WTC11 (cell line): ENCODE results near the gene BPIFB2. TPM values are rescaled to one million over a fixed set of nuclear protein-coding genes. Genes with fewer than 3 reads are reported as not detected.

ENCODE experiments used
- ATAC-seq: fragments of 200-7000 bp; cut with Tn5 transposase; 2 replicates; pipeline ENCODE4 v1.10.0; 2021; ENCODE audit warnings: mild to moderate bottlenecking, moderate library complexity
- CTCF ChIA-PET: fragments of 300-600 bp; sonication (Branson Sonifier 250); formaldehyde crosslinking; loops from one replicate; lab custom pipeline; 2021; ENCODE audit warnings: antibody characterized with exemption; lab: Charles Lee
- POLR2A ChIA-PET: fragments of 350-600 bp; sonication (Branson Sonifier 250); formaldehyde crosslinking; loops from one replicate; lab custom pipeline; 2021; ENCODE audit warnings: antibody characterized with exemption; lab: Charles Lee
- DNase-seq: peaks from one replicate; pipeline ENCODE4 v3.0.0; 2021; ENCODE audit warnings: low spot score
- H3K27ac Mint-ChIP-seq: 2 replicates; pipeline ENCODE4 v1.8.0; 2021; ENCODE audit warnings: mixed read lengths
- H3K27me3 Mint-ChIP-seq: 2 replicates; pipeline ENCODE4 v1.8.0; 2021; ENCODE audit warnings: low read depth, mild to moderate bottlenecking, moderate library complexity, mixed read lengths
- H3K36me3 Mint-ChIP-seq: 2 replicates; pipeline ENCODE4 v1.8.0; 2021; ENCODE audit warnings: mixed read lengths
- H3K4me1 Mint-ChIP-seq: 2 replicates; pipeline ENCODE4 v1.8.0; 2022; ENCODE audit warnings: mixed read lengths
- H3K4me3 Mint-ChIP-seq: 2 replicates; pipeline ENCODE4 v1.8.0; 2021; ENCODE audit warnings: mild to moderate bottlenecking, moderate library complexity, mixed read lengths
- H3K9me3 Mint-ChIP-seq: 2 replicates; pipeline ENCODE4 v1.8.0; 2021; ENCODE audit warnings: mixed read lengths
- FOXP4 ChIP-seq: sonication (generic); formaldehyde crosslinking; IDR thresholded peaks from 2 replicates; pipeline ENCODE4 v1.8.0; 2022; ENCODE audit warnings: mild to moderate bottlenecking, missing genetic modification reagents
- GRHL2 ChIP-seq: fragments of 250-450 bp; sonication (Bioruptor Pico); IDR thresholded peaks from 2 replicates; pipeline ENCODE4 v1.8.0; 2022; ENCODE audit warnings: mild to moderate bottlenecking, moderate library complexity; ENCODE audit not compliant: insufficient replicate concordance, severe bottlenecking
- HMGXB4 ChIP-seq: sonication (generic); formaldehyde crosslinking; IDR thresholded peaks from 2 replicates; pipeline ENCODE4 v1.8.1; 2023; ENCODE audit warnings: mild to moderate bottlenecking, moderate library complexity, missing genetic modification reagents
- IRF2 ChIP-seq: sonication (generic); formaldehyde crosslinking; IDR thresholded peaks from 2 replicates; pipeline ENCODE4 v1.8.0; 2022; ENCODE audit warnings: low read depth, missing genetic modification reagents, borderline replicate concordance
- JAZF1 ChIP-seq: fragments of 250-450 bp; sonication (Bioruptor Pico); IDR thresholded peaks from 2 replicates; pipeline ENCODE4 v1.9.0; 2021; ENCODE audit warnings: moderate library complexity, mild to moderate bottlenecking, inconsistent platforms
- NFATC4 ChIP-seq: fragments of 250-450 bp; sonication (Bioruptor Pico); IDR thresholded peaks from 2 replicates; pipeline ENCODE4 v1.9.0; 2021; ENCODE audit warnings: mild to moderate bottlenecking
- NFE2L1 ChIP-seq: sonication (generic); formaldehyde crosslinking; IDR thresholded peaks from 2 replicates; pipeline ENCODE4 v1.8.1; 2023; ENCODE audit warnings: missing genetic modification reagents
- OVOL2 ChIP-seq: fragments of 250-450 bp; sonication (Bioruptor Pico); IDR thresholded peaks from 2 replicates; pipeline ENCODE4 v1.9.0; 2021; ENCODE audit warnings: mild to moderate bottlenecking, borderline replicate concordance
- PREB ChIP-seq: sonication (generic); formaldehyde crosslinking; IDR thresholded peaks from 2 replicates; pipeline ENCODE4 v1.8.1; 2022; ENCODE audit warnings: mild to moderate bottlenecking, missing genetic modification reagents, moderate library complexity, borderline replicate concordance
- RELA ChIP-seq: sonication (generic); formaldehyde crosslinking; IDR thresholded peaks from 2 replicates; pipeline ENCODE4 v1.8.1; 2022; ENCODE audit warnings: missing genetic modification reagents, mild to moderate bottlenecking, borderline replicate concordance
- SMAD4 ChIP-seq: sonication (generic); formaldehyde crosslinking; IDR thresholded peaks from 2 replicates; pipeline ENCODE4 v1.8.0; 2022; ENCODE audit warnings: mild to moderate bottlenecking, missing genetic modification reagents
- TCF7 ChIP-seq: sonication (generic); formaldehyde crosslinking; IDR thresholded peaks from 2 replicates; pipeline ENCODE4 v1.8.0; 2022; ENCODE audit warnings: mild to moderate bottlenecking, low read depth, missing genetic modification reagents, moderate library complexity
- total RNA-seq: library from RNA; stranded (reverse); gene quantifications from 3 replicates; pipeline ENCODE4 v1.2.3, GENCODE V29; 2021
- TF ChIP-seq, protein P1 (sequence below): sonication (generic); formaldehyde crosslinking; IDR thresholded peaks from 2 replicates; pipeline ENCODE4 v1.8.1; 2023; ENCODE audit warnings: mild to moderate bottlenecking, missing genetic modification reagents, borderline replicate concordance
- TF ChIP-seq, protein P2 (sequence below): fragments of 250-450 bp; sonication (Bioruptor Pico); IDR thresholded peaks from 2 replicates; pipeline ENCODE4 v2.1.2; 2022; ENCODE audit warnings: mild to moderate bottlenecking, moderate library complexity
- TF ChIP-seq, protein P3 (sequence below): sonication (generic); formaldehyde crosslinking; IDR thresholded peaks from 2 replicates; pipeline ENCODE4 v1.8.1; 2022; ENCODE audit warnings: missing genetic modification reagents, borderline replicate concordance
- TF ChIP-seq, protein P4 (sequence below): fragments of 250-450 bp; sonication (Bioruptor Pico); conservative IDR thresholded peaks from 2 replicates; pipeline ENCODE4 v1.9.0; 2021; ENCODE audit warnings: mild to moderate bottlenecking
- TF ChIP-seq, protein P5 (sequence below): sonication (generic); formaldehyde crosslinking; IDR thresholded peaks from 2 replicates; pipeline ENCODE4 v1.8.1; 2023; ENCODE audit warnings: mild to moderate bottlenecking, missing genetic modification reagents
- TF ChIP-seq, protein P6 (sequence below): sonication (generic); formaldehyde crosslinking; IDR thresholded peaks from 2 replicates; pipeline ENCODE4 v1.8.1; 2022; ENCODE audit warnings: low read depth, mild to moderate bottlenecking, moderate library complexity, missing genetic modification reagents, borderline replicate concordance

The BPIFB2 gene
- total RNA-seq, 1 experiment from 2014 or later, result 0.09 TPM

DNA sequence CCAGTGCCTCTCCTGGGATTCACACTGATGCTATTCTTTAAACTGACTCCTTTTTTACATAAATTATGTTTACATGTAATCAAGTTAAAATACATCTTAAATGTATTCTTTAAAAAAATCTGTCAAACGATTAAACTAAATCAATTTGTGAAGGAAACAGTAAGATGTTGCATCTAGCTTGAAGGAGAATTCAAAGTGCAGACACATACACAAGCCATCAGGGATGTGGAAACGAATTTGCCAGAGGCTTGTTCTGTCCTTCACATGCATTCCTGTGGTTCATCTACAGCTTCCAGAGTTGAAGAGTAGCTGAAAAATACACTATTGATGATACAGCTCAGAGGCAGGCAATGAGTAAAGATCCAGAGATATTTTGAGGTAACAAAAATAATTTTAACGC is 38.9 kb downstream of the BPIFB2 start:
- ChIA-PET CTCF (no interaction called here), POLR2A (no interaction called here)
- Mint-ChIP-seq H3K27me3 (peaks cover 15% of the 10 kb centered on the region), H3K36me3 (peaks cover 20% of the 10 kb centered on the region), H3K4me1 (no peaks in the 10 kb centered on the region), H3K9me3 (peaks cover 38% of the 10 kb centered on the region), H3K27ac (no peak overlapping the region), H3K4me3 (no peak overlapping the region)
- DNase-seq (no peak), ATAC-seq (no peak)
- TF ChIP-seq NFATC4 (CRISPR knock-in tag), result no peak
- TF ChIP-seq FOXP4, result no peak
- TF ChIP-seq, protein P1, sequence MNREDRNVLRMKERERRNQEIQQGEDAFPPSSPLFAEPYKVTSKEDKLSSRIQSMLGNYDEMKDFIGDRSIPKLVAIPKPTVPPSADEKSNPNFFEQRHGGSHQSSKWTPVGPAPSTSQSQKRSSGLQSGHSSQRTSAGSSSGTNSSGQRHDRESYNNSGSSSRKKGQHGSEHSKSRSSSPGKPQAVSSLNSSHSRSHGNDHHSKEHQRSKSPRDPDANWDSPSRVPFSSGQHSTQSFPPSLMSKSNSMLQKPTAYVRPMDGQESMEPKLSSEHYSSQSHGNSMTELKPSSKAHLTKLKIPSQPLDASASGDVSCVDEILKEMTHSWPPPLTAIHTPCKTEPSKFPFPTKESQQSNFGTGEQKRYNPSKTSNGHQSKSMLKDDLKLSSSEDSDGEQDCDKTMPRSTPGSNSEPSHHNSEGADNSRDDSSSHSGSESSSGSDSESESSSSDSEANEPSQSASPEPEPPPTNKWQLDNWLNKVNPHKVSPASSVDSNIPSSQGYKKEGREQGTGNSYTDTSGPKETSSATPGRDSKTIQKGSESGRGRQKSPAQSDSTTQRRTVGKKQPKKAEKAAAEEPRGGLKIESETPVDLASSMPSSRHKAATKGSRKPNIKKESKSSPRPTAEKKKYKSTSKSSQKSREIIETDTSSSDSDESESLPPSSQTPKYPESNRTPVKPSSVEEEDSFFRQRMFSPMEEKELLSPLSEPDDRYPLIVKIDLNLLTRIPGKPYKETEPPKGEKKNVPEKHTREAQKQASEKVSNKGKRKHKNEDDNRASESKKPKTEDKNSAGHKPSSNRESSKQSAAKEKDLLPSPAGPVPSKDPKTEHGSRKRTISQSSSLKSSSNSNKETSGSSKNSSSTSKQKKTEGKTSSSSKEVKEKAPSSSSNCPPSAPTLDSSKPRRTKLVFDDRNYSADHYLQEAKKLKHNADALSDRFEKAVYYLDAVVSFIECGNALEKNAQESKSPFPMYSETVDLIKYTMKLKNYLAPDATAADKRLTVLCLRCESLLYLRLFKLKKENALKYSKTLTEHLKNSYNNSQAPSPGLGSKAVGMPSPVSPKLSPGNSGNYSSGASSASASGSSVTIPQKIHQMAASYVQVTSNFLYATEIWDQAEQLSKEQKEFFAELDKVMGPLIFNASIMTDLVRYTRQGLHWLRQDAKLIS (CRISPR knock-in tag), result no peak
- TF ChIP-seq GRHL2 (CRISPR knock-in tag), result no peak
- TF ChIP-seq OVOL2 (CRISPR knock-in tag), result no peak
- TF ChIP-seq, protein P2, sequence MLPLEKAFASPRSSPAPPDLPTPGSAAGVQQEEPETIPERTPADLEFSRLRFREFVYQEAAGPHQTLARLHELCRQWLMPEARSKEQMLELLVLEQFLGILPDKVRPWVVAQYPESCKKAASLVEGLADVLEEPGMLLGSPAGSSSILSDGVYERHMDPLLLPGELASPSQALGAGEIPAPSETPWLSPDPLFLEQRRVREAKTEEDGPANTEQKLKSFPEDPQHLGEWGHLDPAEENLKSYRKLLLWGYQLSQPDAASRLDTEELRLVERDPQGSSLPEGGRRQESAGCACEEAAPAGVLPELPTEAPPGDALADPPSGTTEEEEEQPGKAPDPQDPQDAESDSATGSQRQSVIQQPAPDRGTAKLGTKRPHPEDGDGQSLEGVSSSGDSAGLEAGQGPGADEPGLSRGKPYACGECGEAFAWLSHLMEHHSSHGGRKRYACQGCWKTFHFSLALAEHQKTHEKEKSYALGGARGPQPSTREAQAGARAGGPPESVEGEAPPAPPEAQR, result no peak
- no peak for TF ChIP-seq JAZF1 (CRISPR knock-in tag)
- TF ChIP-seq, protein P3, sequence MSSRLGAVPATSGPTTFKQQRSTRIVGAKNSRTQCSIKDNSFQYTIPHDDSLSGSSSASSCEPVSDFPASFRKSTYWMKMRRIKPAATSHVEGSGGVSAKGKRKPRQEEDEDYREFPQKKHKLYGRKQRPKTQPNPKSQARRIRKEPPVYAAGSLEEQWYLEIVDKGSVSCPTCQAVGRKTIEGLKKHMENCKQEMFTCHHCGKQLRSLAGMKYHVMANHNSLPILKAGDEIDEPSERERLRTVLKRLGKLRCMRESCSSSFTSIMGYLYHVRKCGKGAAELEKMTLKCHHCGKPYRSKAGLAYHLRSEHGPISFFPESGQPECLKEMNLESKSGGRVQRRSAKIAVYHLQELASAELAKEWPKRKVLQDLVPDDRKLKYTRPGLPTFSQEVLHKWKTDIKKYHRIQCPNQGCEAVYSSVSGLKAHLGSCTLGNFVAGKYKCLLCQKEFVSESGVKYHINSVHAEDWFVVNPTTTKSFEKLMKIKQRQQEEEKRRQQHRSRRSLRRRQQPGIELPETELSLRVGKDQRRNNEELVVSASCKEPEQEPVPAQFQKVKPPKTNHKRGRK (CRISPR knock-in tag), result no peak
- TF ChIP-seq NFE2L1 (CRISPR knock-in tag), result no peak
- no peak for TF ChIP-seq SMAD4 (CRISPR knock-in tag)
- no peak for TF ChIP-seq RELA (CRISPR knock-in tag)
- TF ChIP-seq, protein P4, sequence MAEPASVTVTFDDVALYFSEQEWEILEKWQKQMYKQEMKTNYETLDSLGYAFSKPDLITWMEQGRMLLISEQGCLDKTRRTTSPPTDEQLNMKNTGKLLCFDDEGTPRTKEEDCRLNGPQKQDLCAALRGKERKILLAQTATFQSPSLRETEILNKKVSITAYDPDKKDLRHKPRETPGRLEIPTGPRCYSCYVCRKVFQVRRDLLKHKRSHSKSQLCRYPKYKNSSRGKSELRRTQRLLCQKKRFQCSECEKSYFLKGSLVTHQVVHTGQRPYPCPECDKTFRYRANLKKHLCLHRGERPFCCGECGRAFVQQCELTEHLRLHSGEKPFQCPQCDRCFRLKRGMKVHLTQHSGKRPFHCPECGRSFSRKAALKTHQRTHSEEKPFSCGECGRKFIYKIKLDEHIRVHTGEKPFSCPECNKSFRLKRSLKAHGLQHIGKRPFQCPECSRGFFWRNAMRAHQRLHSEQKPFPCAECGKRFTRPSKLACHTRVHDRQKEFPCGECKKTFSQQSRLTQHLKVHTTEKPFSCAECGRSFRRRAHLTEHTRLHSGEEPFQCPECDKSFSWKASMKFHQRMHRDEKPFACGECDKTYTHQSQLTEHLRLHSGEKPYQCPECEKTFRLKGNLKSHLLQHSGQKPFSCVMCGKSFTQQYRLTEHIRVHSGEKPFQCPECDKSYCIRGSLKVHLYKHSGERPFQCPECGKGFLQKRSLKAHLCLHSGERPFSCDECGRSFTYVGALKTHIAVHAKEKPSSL, result no peak

DNA sequence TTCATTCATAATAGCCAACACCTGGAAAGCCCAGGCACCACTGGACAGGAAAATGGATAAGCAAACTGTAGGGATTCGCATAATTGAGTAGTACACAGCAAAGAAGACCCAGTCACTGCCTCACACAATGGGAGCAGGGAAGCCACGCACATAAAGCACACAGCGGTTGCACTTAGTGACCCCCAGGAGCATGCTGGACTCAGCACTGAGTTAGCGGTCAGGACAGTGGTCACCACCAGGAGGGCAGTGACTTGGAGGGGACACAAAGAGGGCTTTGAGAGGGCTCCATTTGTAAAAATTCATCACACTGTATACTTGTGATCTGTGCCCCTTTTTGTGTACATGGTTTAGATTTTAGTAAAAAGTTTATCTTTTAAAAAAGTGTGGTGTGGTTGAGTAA is 43.8 kb downstream of the BPIFB2 start:
- H3K36me3 Mint-ChIP-seq, result peaks cover 6% of the 10 kb centered on the region
- ChIA-PET POLR2A (no interaction called here), CTCF (interaction anchor here (0.6 to 1.2 kb wide), 2 partner anchors 105 to 393 kb away, joined by 3 read pairs; no protein-coding TSS in a partner anchor)
- H3K27ac Mint-ChIP-seq, result no peak overlapping the region
- ATAC-seq (no peak), DNase-seq (no peak)
- H3K9me3 Mint-ChIP-seq, result peaks cover 12% of the 10 kb centered on the region
- peaks cover 7% of the 10 kb centered on the region; the same call in 1 of the 2 replicates for H3K4me1 Mint-ChIP-seq
- H3K27me3 Mint-ChIP-seq, result peaks cover 5% of the 10 kb centered on the region; the same call in 1 of the 2 replicates
- H3K4me3 Mint-ChIP-seq, result no peak overlapping the region
- no peak for TF ChIP-seq HMGXB4
- no peak for TF ChIP-seq TCF7 (CRISPR knock-in tag)
- no peak for TF ChIP-seq PREB (CRISPR knock-in tag)
- TF ChIP-seq, protein P5, sequence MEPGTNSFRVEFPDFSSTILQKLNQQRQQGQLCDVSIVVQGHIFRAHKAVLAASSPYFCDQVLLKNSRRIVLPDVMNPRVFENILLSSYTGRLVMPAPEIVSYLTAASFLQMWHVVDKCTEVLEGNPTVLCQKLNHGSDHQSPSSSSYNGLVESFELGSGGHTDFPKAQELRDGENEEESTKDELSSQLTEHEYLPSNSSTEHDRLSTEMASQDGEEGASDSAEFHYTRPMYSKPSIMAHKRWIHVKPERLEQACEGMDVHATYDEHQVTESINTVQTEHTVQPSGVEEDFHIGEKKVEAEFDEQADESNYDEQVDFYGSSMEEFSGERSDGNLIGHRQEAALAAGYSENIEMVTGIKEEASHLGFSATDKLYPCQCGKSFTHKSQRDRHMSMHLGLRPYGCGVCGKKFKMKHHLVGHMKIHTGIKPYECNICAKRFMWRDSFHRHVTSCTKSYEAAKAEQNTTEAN (CRISPR knock-in tag), result no peak
- TF ChIP-seq, protein P6, sequence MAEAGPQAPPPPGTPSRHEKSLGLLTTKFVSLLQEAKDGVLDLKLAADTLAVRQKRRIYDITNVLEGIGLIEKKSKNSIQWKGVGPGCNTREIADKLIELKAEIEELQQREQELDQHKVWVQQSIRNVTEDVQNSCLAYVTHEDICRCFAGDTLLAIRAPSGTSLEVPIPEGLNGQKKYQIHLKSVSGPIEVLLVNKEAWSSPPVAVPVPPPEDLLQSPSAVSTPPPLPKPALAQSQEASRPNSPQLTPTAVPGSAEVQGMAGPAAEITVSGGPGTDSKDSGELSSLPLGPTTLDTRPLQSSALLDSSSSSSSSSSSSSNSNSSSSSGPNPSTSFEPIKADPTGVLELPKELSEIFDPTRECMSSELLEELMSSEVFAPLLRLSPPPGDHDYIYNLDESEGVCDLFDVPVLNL (CRISPR knock-in tag), result no peak
- no peak for TF ChIP-seq IRF2
